GM10248 (cell line): ENCODE data around the gene CPSF6.

Source experiments
- CTCF ChIA-PET: fragments of 300-600 bp; sonication (Branson Sonifier 250); formaldehyde crosslinking; extraction: SDS; loops from one replicate; lab custom pipeline; 2021; ENCODE audit warnings: antibody characterized with exemption; lab: Yijun Ruan, JAX
- POLR2A ChIA-PET: fragments of 350-650 bp; sonication (Branson Sonifier 250); formaldehyde crosslinking; extraction: SDS; loops from one replicate; lab custom pipeline; 2020; ENCODE audit warnings: antibody characterized with exemption; lab: Yijun Ruan, JAX
- DNase-seq: peaks from one replicate; pipeline ENCODE4 v3.0.0; 2012; ENCODE audit errors: extremely low spot score
- TF ChIP-seq, protein P1 (sequence below): IDR thresholded peaks from 2 replicates; pipeline ENCODE4 v1.5.1; 2012; ENCODE audit warnings: mild to moderate bottlenecking, low read depth; ENCODE audit errors: extremely low read depth, missing control alignments, control extremely low read depth

Gene CPSF6

GRCh38 chr12:69269736-69270135 lies 30.4 kb downstream of the CPSF6 start:
- CTCF ChIA-PET: interaction anchor here (1.0 kb wide), 1 partner anchor 11 kb away, joined by 3 read pairs; no protein-coding TSS in a partner anchor
- POLR2A ChIA-PET: no interaction called here
- no peak for DNase-seq
- TF ChIP-seq, protein P1, sequence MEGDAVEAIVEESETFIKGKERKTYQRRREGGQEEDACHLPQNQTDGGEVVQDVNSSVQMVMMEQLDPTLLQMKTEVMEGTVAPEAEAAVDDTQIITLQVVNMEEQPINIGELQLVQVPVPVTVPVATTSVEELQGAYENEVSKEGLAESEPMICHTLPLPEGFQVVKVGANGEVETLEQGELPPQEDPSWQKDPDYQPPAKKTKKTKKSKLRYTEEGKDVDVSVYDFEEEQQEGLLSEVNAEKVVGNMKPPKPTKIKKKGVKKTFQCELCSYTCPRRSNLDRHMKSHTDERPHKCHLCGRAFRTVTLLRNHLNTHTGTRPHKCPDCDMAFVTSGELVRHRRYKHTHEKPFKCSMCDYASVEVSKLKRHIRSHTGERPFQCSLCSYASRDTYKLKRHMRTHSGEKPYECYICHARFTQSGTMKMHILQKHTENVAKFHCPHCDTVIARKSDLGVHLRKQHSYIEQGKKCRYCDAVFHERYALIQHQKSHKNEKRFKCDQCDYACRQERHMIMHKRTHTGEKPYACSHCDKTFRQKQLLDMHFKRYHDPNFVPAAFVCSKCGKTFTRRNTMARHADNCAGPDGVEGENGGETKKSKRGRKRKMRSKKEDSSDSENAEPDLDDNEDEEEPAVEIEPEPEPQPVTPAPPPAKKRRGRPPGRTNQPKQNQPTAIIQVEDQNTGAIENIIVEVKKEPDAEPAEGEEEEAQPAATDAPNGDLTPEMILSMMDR: no peak

GRCh38 chr12:69272511-69272910 lies 33.1 kb downstream of the CPSF6 start:
- POLR2A ChIA-PET: no interaction called here
- TF ChIP-seq, protein P1: no peak
- no peak for DNase-seq
- CTCF ChIA-PET: no interaction called here

DNA sequence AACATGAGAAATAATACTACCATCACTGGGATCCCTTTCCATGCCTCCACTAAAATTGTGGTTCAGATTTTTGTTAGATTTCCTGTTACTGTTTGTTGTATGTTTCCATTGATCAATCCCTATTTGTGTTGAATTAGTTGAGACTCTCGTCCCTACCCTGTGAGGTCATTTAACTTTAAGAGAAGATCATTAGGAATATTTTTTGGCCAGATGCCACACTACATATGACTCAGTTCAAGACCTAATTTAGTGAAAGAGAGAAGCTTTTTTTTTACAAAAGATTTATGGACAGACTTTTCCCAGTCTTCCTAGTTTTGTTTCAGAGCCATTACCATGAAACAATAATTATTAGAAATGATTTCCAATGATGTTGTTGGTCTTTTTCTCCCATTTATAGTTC lies 35.5 kb downstream of the CPSF6 start:
- TF ChIP-seq, protein P1: no peak
- DNase-seq: no peak
- CTCF ChIA-PET: interaction anchor here (1.6 to 2.7 kb wide), 2 partner anchors 16 to 24 kb away, joined by 3 to 10 read pairs; no protein-coding TSS in a partner anchor
- POLR2A ChIA-PET: no interaction called here

DNA sequence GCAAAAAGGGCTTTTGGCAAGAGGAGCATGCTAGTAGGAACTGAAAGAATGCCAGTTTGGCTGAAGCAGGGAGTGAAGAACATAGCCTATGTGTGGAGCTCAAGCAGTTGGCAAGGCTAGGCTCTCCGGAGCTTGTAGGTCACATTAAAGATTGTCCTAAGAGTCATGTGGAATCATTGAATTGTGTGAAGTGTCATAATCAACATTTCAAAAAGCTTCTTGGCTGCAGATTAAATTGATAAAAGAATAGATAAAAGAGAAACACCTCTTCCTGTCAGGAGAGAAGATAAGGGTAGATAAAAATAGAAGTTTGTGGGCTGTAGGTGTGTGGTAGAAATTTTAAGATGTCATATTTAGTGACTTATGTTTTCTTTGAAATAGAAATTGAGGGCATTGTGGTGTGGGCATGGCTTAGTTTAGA lies 36.1 kb downstream of the CPSF6 start:
- TF ChIP-seq, protein P1: no peak
- ChIA-PET CTCF (interaction anchor here (1.6 to 2.7 kb wide), 2 partner anchors 15 to 24 kb away, joined by 3 to 10 read pairs; no protein-coding TSS in a partner anchor), POLR2A (no interaction called here)
- no peak for DNase-seq

GRCh38 chr12:69278814-69279782 lies 39.7 kb downstream of the CPSF6 start:
- TF ChIP-seq, protein P1: no peak
- no peak for DNase-seq
- ChIA-PET POLR2A (no interaction called here), CTCF (interaction anchor here (1.0 to 3.6 kb wide), 2 partner anchors 9 to 12 kb away, joined by 5 to 17 read pairs; no protein-coding TSS in a partner anchor)

- peak; percentile 14 for DNase-seq
- CTCF ChIA-PET: interaction anchor here (1.2 kb wide), 1 partner anchor 120 kb away, joined by 3 read pairs; no protein-coding TSS in a partner anchor
- POLR2A ChIA-PET: interaction anchor here (0.7 kb wide), 1 partner anchor 694 kb away, joined by 5 read pairs; no protein-coding TSS in a partner anchor
- TF ChIP-seq, protein P1: no peak
Measured at GRCh38 chr12:69284131-69284530, 44.8 kb downstream of the CPSF6 start.
